ENCODE data around the gene FAF1.
"Not testable (repeated sequence)": the region's sequence is repeated elsewhere in the genome, so short reads cannot be mapped to it uniquely, and the experiment has no call there.

FAF1 gene

DNA sequence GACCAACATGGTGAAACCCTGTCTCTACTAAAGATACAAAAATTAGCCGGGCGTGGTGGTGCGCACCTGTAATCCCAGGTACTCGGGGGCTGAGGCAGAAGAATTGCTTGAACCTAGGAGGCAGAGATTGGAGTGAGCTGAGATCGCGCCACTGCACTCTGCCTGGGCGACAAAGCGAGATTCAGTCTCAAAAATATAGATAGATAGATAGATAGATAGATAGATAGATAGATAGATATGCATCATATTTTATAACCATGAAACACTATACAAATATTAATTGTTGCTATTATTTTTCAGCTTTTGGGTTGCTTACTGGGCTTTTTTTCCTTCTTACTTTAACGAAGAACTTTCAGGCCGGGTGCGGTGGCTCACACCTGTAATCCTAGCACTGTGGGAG lies 4.8 kb upstream of the FAF1 start:
- no peak for DNase-seq (ENCODE audit: low read depth in 3 of 3, low spot score in 1 of 3)

DNA sequence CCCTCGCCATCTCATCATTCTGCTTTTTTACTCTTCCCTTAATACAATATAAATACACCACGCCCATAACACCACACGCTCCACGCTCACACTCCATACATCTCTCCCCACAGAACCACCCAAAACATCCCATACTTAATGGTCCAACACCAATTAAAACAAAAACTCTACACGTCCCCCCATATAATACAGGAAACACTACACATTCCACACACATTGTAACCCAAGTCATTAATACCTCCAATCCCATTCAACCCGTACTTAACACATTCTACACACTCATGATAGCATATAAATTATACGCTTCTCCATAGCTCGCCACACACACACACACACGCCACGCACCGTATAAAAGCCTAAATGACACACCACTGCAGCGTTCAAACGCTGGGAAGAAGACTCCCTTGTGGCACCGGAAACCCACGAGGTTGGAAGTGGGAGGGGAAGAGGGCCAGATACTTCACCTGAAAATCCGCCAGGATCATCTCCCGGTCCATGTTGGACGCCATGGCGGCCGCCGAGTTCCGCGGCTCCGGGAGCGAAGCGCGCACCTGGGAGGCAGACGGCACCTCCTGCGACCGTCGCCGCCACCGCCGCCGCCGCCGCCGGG lies 659 bp downstream of the FAF1 start:
- no peak for DNase-seq (ENCODE audit: low read depth in 3 of 3, low spot score in 1 of 3)

- DNase-seq (ENCODE audit: low read depth in 3 of 3, low spot score in 1 of 3): no peak
These were observed 5.0 kb downstream of the FAF1 start for GRCh38 chr1:50955116-50955515.

DNA sequence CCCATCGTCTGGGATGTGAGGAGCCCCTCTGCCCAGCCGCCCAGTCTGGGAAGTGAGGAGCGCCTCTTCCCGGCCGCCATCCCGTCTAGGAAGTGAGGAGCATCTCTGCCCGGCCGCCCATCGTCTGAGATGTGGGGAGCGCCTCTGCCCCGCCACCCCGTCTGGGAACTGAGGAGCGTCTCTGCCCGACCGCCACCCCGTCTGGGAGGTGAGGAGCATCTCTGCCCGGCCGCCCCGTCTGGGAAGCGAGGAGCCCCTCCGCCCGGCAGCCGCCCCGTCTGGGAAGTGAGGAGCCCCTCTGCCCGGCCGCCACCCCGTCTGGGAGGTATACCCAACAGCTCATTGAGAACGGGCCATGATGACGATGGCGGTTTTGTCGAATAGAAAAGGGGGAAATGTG lies 7.5 kb downstream of the FAF1 start:
- DNase-seq (ENCODE audit: low read depth in 3 of 3, low spot score in 1 of 3): not testable (repeated sequence)

- no peak for DNase-seq (ENCODE audit: low read depth in 3 of 3, low spot score in 1 of 3)
These were observed 9.7 kb downstream of the FAF1 start for GRCh38 chr1:50950396-50950795.

DNA sequence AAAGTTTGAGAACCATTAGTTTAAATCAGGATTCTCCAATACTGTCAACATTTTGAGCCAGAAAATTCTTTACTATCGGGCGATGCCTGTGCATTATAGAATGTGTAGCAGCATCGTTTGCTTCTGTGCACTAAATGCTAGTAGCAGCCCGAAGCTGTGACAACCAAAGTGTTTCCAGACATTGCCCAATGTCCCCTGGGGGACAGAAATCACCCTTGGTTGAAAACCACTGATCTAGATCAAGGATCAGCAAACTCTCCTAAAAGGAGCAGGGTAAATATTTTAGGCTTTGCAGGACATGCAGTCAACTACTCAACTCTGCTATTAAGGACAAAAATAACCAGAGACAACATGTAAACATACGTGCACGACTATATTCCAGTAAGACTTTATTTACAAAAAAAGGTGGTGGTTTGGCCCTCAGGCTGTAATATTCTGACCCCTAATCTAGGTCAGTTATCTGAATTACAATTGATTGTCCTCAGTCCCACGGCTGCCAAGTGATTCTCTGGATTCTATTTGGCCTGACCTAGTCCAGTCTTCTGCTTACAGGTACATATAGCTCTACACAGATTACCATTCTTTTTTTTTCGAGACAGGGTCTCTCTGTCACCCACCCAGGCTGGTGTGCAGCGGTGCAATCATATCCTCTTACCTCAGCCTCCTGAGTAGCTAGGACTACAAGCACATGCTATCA lies 10.6 kb downstream of the FAF1 start:
- no peak for DNase-seq (ENCODE audit: low read depth in 3 of 3, low spot score in 1 of 3)

DNA sequence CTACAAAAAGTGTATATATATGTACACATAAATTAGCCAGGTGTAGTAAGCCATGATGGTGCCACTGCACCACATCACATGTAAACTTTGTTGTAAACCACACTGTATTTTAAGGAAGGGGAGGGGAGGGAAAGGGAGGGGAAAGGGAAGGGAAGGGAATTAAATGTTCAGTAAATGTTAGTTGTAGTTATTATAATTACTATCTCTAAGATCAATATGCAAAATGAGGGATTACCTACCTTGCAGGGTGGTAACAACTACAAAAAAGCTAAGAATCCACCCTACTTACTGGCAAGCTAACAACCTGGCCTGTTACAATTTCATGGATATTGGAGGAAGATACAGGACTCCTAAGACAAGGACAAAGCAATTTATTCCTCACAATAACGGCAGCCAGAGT lies 17.7 kb downstream of the FAF1 start:
- DNase-seq (ENCODE audit: low read depth in 3 of 3, low spot score in 1 of 3): no peak

- no peak for DNase-seq (ENCODE audit: low read depth in 3 of 3, low spot score in 1 of 3)
These were observed 19.8 kb downstream of the FAF1 start for GRCh38 chr1:50940291-50940690.

- DNase-seq (ENCODE audit: low read depth in 3 of 3, low spot score in 1 of 3): no peak
These were observed 23.7 kb downstream of the FAF1 start for GRCh38 chr1:50936321-50936720.

GRCh38 chr1:50935276-50935675 lies 24.8 kb downstream of the FAF1 start:
- not testable (repeated sequence) for DNase-seq (ENCODE audit: low read depth in 3 of 3, low spot score in 1 of 3)

- no peak for DNase-seq (ENCODE audit: low read depth in 3 of 3, low spot score in 1 of 3)
These were observed 25.2 kb downstream of the FAF1 start for GRCh38 chr1:50934838-50935237.

- not testable (repeated sequence) for DNase-seq (ENCODE audit: low read depth in 3 of 3, low spot score in 1 of 3)
These were observed 26.3 kb downstream of the FAF1 start for GRCh38 chr1:50933770-50934169.

DNA sequence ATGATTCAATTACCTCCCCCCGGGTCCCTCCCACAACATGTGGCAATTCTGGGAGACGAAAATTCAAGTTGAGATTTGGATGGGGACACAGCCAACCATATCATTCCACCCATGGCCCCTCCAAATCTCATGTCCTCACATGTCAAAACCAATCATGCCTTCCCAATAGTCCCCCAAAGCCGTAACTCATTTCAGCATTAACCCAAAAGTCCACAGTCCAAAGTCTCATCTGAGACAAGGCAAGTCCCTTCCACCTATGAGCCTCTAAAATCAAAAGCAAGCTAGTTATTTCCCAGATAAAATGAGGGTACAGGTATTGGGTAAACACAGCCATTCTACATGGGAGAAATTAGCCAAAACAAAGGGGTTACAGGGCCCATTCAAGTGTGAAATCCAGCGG lies 28.0 kb downstream of the FAF1 start:
- DNase-seq (ENCODE audit: low read depth in 3 of 3, low spot score in 1 of 3): not testable (repeated sequence)

DNA sequence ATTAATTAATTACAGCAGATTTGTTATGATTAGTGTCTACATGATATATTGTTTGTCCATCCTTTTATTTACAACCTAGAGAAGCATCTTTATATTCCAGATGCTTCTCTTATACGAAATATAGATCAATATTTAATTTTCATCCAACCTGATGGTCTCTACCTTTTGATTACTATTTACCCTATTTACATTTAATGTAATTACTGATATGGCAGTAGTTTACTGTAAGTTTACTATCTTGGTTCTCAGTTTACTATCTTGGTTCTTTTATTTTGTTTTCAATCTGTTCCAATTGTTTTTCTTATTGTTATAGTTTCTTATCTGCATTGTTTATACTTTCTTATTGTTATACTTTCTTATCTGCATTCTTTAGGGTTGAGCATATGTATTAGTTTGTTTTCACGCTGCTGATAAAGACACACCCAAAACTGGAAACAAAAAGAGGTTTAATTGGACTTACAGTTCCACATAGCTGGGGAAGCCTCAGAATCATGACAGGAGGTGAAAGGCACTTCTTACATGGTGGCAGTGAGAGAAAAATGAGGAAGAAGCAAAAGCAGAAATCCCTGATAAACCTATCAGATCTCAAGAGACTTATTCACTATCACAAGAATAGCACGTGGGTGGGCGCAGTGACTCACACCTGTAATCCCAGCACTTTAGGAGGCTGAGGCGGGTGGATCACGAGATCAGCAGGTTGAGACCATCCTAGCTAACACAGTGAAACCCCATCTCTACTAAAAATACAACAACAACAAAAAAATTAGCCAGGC lies 28.9 kb downstream of the FAF1 start:
- DNase-seq (ENCODE audit: low read depth in 3 of 3, low spot score in 1 of 3): no peak

GRCh38 chr1:50930193-50930592 lies 29.9 kb downstream of the FAF1 start:
- DNase-seq (ENCODE audit: low read depth in 3 of 3, low spot score in 1 of 3): no peak

DNA sequence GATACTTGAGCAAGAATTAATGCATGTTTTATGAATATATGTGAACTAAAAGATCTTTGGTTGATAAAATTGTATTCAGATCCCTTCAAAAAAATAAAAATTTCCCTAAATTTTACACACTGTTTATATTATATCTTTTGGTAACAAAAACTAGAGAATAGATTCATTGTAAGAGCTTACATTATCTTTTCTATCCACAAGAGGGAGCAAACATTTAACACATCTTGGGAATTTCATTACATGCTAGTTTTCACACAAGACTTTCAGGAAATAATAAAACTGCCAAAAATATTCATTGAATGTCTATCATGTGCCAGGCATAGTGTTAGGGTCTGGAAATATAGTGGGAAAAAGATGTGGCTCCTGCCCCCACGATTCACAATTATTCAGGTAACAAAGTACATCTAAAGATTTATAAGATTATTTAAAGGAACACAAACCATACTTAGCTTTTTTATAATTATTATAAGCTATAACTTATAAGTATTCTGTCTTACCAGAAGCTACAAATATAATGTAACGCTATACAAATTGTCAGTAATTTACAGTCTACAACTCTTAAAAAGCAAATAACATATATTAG lies 30.6 kb downstream of the FAF1 start:
- no peak for DNase-seq (ENCODE audit: low read depth in 3 of 3, low spot score in 1 of 3)

- no peak for DNase-seq (ENCODE audit: low read depth in 3 of 3, low spot score in 1 of 3)
These were observed 36.5 kb downstream of the FAF1 start for GRCh38 chr1:50923564-50923963.

DNA sequence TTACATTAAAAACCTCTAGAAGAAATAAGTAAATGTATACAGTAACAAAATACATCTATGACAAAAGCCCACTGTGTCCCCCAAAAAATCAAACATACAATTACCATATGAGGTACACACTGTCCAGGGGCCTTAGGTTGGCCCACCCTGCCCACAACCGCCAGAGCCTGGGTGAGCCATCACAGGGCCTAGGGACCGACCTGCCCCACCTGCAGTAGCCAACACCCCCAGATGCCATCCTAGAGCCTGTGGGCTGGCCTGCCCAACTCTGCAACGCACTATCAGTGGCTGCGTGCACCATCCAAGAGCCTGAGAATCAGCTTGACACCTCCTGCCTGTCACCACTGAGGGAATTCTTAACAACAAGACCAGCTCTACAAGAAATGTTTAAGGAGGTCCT lies 39.0 kb downstream of the FAF1 start:
- no peak for DNase-seq (ENCODE audit: low read depth in 3 of 3, low spot score in 1 of 3)

DNA sequence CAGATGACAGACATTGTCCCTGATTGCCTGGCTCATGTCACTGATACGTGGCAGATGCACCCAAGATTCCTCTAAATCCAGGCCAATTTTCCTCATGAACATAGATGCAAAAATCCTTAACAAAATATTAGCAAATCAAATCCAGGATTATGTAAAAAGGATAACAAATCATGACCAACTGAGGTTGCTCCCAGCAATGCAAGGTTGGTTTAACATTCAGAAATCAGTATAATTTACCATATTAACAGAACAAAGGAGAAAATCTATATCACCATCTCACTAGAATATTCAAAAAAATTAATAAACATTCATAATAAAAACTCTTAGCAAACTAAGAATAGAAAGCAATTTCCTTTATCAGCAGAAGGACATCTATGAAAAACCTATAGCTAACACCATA lies 39.7 kb downstream of the FAF1 start:
- no peak for DNase-seq (ENCODE audit: low read depth in 3 of 3, low spot score in 1 of 3)

DNA sequence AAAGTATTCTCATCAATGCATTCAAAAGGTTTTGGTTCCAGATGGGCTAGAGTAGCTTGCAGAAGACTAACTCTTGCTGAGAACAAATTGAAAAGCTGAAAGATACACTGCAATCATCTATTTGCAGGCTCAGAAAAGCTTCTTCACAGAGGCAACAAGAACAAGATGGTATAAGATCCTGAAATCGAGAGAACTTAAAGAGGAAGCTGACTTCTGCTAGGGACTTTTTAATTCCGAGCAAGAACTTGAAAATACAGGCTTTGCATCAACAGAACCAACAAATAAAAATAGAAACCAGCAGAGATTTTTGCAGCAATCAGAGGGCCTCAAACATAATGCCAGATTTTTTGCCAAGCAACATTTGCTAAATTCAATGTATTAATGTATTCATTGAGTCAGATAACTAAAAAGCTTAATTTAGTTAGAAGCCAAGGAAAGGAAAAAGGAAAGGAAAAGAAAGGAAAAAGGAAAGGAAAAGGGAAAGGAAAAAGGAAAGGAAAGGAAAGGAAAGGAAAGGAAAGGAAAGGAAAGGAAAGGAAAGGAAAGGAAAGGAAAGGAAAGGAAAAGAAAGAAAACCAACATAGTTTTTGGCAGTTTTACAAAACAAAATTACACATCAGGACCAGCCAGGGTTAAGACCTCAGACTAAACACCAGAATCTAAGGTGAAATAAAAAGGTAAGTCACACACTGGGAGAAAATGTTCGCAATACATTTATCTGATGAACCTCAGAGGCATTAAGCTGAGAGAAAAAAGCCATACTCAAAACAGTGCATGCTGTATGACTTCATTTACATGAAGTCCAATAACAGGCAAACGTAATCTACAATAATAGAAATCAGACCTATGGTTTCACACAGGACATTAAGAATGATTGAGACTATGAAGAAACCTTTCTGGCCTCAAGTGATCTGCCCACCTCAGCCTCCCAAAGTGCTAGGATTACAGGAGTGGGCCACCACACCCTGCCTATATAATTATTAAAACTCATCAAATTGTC lies 42.6 kb downstream of the FAF1 start:
- no peak for DNase-seq (ENCODE audit: low read depth in 3 of 3, low spot score in 1 of 3)

- DNase-seq (ENCODE audit: low read depth in 3 of 3, low spot score in 1 of 3): no peak
These were observed 44.4 kb downstream of the FAF1 start for GRCh38 chr1:50915621-50916020.

All from stimulated activated CD4-positive, alpha-beta T cell treated with anti-CD3 and anti-CD28 coated beads, TNF-alpha, amount 100 ng/mL, for 1 hour (primary cell).